GM23248 (cell line): Measurements from ENCODE around the gene TNS3. TPM values are rescaled to one million over a fixed set of nuclear protein-coding genes. Genes with fewer than 3 reads are reported as not detected.

Experiments
- DNase-seq: peaks from one replicate; pipeline ENCODE4 v3.0.0-alpha.2; 2015
- H2AFZ ChIP-seq: fragments of 200-600 bp; sonication (generic); 2 replicates; pipeline ENCODE4 v1.6.1; 2016; ENCODE audit warnings: antibody characterized with exemption
- H3F3A ChIP-seq: fragments of 200-600 bp; sonication (generic); 2 replicates; pipeline ENCODE4 v1.6.1; 2016; ENCODE audit warnings: mild to moderate bottlenecking, antibody characterized with exemption, mixed run types; ENCODE audit not compliant: insufficient read depth
- H3K27ac ChIP-seq: fragments of 200-600 bp; sonication (generic); 2 replicates; pipeline ENCODE4 v1.5.1; 2016; ENCODE audit warnings: mild to moderate bottlenecking
- H3K27me3 ChIP-seq: fragments of 200-600 bp; sonication (generic); replicated peaks from 2 replicates; pipeline ENCODE4 v1.6.1; 2016; ENCODE audit warnings: mild to moderate bottlenecking; ENCODE audit not compliant: insufficient read depth
- H3K36me3 ChIP-seq: fragments of 200-600 bp; sonication (generic); 2 replicates; pipeline ENCODE4 v1.6.1; 2016; ENCODE audit warnings: low read depth, mild to moderate bottlenecking
- H3K4me1 ChIP-seq: fragments of 200-600 bp; sonication (generic); 2 replicates; pipeline ENCODE4 v1.6.1; 2016; ENCODE audit warnings: mild to moderate bottlenecking; ENCODE audit not compliant: insufficient read depth
- H3K4me2 ChIP-seq: fragments of 200-600 bp; sonication (generic); one replicate; pipeline ENCODE4 v1.6.1; 2016; ENCODE audit warnings: mild to moderate bottlenecking; ENCODE audit not compliant: unreplicated experiment
- H3K4me3 ChIP-seq: fragments of 200-600 bp; sonication (generic); 2 replicates; pipeline ENCODE4 v1.5.1; 2016; ENCODE audit warnings: mild to moderate bottlenecking
- H3K79me2 ChIP-seq: fragments of 200-600 bp; sonication (generic); 2 replicates; pipeline ENCODE4 v1.6.1; 2016; ENCODE audit warnings: mild to moderate bottlenecking; ENCODE audit not compliant: insufficient read depth
- H3K9ac ChIP-seq: fragments of 200-600 bp; sonication (generic); 2 replicates; pipeline ENCODE4 v1.6.1; 2016; ENCODE audit warnings: mild to moderate bottlenecking
- H3K9me2 ChIP-seq: fragments of 200-600 bp; sonication (generic); 2 replicates; pipeline ENCODE4 v1.6.1; 2016; ENCODE audit warnings: mixed run types, mild to moderate bottlenecking, moderate library complexity; ENCODE audit not compliant: insufficient read depth
- H3K9me3 ChIP-seq: fragments of 200-600 bp; sonication (generic); one replicate; pipeline ENCODE4 v1.6.1; 2017; ENCODE audit warnings: low read depth
- H4K20me1 ChIP-seq: fragments of 200-600 bp; sonication (generic); 2 replicates; pipeline ENCODE4 v1.6.0; 2016; ENCODE audit not compliant: insufficient read depth
- EZH2 ChIP-seq: fragments of 200-600 bp; sonication (generic); IDR thresholded peaks from 2 replicates; pipeline ENCODE4 v1.6.1; 2018; ENCODE audit warnings: antibody characterized with exemption, mild to moderate bottlenecking; ENCODE audit not compliant: insufficient read depth, poor library complexity, severe bottlenecking
- EZH2phosphoT487 ChIP-seq: fragments of 200-600 bp; sonication (generic); IDR thresholded peaks from 2 replicates; pipeline ENCODE4 v1.6.1; 2018; ENCODE audit warnings: antibody characterized with exemption, moderate library complexity, mild to moderate bottlenecking, low read depth; ENCODE audit not compliant: insufficient read depth
- WGBS, 2 experiments: methylation state at CpG; one replicate each; pipeline ENCODE4 v1.1.6; 2015 to 2017; ENCODE audit warnings: low lambda C conversion rate in 2 of 2, low coverage in 1 of 2; ENCODE audit errors: missing lambda C conversion rate in 2 of 2; 5-methylcytosine and 5-hydroxymethylcytosine counted together
- in situ Hi-C: fragments of 300-500 bp; cut with MboI; formaldehyde crosslinking; loops from 2 replicates; pipeline ENCODE4 v1.15.0; 2020
- polyA plus RNA-seq: library from polyadenylated mRNA; unstranded; fragments of >200 nt; fragmentation: Nextera tagmentation; extraction: Ambion mirVana; gene quantifications from 2 replicates; pipeline ENCODE4 v1.2.1, GENCODE V29; 2016
- total RNA-seq: library from RNA; depleted of rRNA; stranded (reverse); fragments of >200 nt; shearing (Covaris generic); gene quantifications from 2 replicates; pipeline ENCODE4 v1.2.3, GENCODE V29; 2014

TNS3 gene
- total and polyA plus RNA-seq, 2 experiments from 2014 or later: 18.6 to 47.0 TPM

- Histone ChIP-seq H4K20me1 (no peaks in the 10 kb centered on the region), H3K9ac (no peak overlapping the region), H3K27me3 (no peaks in the 10 kb centered on the region), H3K27ac (no peak overlapping the region), H3K4me2 (no peak overlapping the region), H2AFZ (no peak overlapping the region), H3K36me3 (no peaks in the 10 kb centered on the region), H3K4me3 (no peak overlapping the region), H3K4me1 (no peaks in the 10 kb centered on the region), H3F3A (no peaks in the 10 kb centered on the region; the same call in 1 of the 2 replicates), H3K9me3 (no peaks in the 10 kb centered on the region), H3K79me2 (peaks cover 26% of the 10 kb centered on the region), H3K9me2 (no peaks in the 10 kb centered on the region)
- WGBS, 2 experiments: 97 to 99% methylated on average over 4 of the region's 4 CpGs
- no peak for TF ChIP-seq EZH2phosphoT487
- TF ChIP-seq EZH2: no peak
- in situ Hi-C loops: no loop called here
- no peak for DNase-seq
Measured at GRCh38 chr7:47466832-47467231, 115.1 kb downstream of the TNS3 start.

DNA sequence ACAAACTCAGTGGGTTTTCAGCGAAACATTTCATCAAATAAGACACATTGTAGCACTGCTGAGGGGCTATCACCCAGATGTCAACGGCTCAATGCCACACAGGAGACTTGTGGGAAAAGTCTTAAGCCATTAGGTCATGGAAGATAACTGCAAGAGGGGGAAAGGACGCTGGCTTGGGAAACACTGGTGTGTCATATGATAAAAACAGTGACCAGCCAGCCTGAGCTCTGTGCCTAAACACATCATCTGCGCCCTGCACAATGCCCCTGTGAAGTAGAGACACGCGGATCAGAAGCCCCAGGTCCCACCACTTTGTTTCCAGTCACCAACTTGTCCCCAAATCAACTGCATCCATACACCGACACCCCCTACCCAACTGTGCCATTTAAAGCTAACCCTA lies 116.7 kb downstream of the TNS3 start:
- Histone ChIP-seq H3K9me2 (no peaks in the 10 kb centered on the region), H3K9me3 (no peaks in the 10 kb centered on the region), H4K20me1 (no peaks in the 10 kb centered on the region), H3K9ac (no peak overlapping the region), H3K4me3 (no peak overlapping the region), H3K79me2 (peaks cover 26% of the 10 kb centered on the region), H3K36me3 (no peaks in the 10 kb centered on the region), H3K4me1 (peaks cover 7% of the 10 kb centered on the region), H3K4me2 (no peak overlapping the region), H3K27ac (no peak overlapping the region), H2AFZ (no peak overlapping the region), H3F3A (peaks cover 4% of the 10 kb centered on the region; the same call in 1 of the 2 replicates), H3K27me3 (no peaks in the 10 kb centered on the region)
- 85 to 87% methylated on average over 7 of the region's 7 CpGs for WGBS, 2 experiments
- no peak for TF ChIP-seq EZH2
- no peak for TF ChIP-seq EZH2phosphoT487
- in situ Hi-C loops: no loop called here
- DNase-seq: no peak

- H3K79me2 ChIP-seq: peaks cover 30% of the 10 kb centered on the region
- WGBS, 2 experiments: 94 to 97% methylated on average over 9 of the region's 9 CpGs
- no peak overlapping the region for H3K27ac ChIP-seq
- H3K4me1 ChIP-seq: peaks cover 7% of the 10 kb centered on the region
- no peak overlapping the region for H3K9ac ChIP-seq
- H3K4me2 ChIP-seq: no peak overlapping the region
- no peaks in the 10 kb centered on the region for H3K27me3 ChIP-seq
- H3K4me3 ChIP-seq: no peak overlapping the region
- H3K9me2 ChIP-seq: no peaks in the 10 kb centered on the region
- TF ChIP-seq EZH2 (no peak), EZH2phosphoT487 (no peak)
- no peaks in the 10 kb centered on the region for H3K36me3 ChIP-seq
- in situ Hi-C loops: no loop called here
- H3K9me3 ChIP-seq: no peaks in the 10 kb centered on the region
- peaks cover 4% of the 10 kb centered on the region; the same call in 1 of the 2 replicates for H3F3A ChIP-seq
- DNase-seq: no peak
- H4K20me1 ChIP-seq: no peaks in the 10 kb centered on the region
- no peak overlapping the region for H2AFZ ChIP-seq
Measured at GRCh38 chr7:47464266-47464665, 117.6 kb downstream of the TNS3 start.

DNA sequence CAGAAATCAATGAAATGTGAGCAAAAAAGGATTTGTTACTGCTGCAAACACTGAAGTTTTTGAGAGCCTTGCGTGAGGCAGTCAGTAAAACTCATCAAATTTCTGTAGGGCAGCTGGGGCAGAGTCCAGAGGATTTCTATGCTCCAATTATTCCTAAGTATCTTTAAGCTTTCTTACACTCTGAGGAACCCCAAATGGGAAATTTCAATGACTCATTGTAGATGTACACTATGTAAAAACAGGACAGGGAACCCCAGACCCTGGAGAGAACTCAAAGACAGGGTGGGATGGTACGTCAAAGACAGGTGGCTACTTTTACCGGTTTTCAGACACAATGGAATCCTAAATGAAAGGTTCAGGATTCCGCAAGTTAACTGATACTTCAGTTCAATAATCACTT lies 120.2 kb downstream of the TNS3 start:
- Histone ChIP-seq H3K36me3 (no peaks in the 10 kb centered on the region), H4K20me1 (no peaks in the 10 kb centered on the region), H3K9me3 (no peaks in the 10 kb centered on the region), H3K4me2 (no peak overlapping the region), H3K27ac (no peak overlapping the region), H3F3A (peaks cover 19% of the 10 kb centered on the region), H3K79me2 (peaks cover 21% of the 10 kb centered on the region), H3K9me2 (no peaks in the 10 kb centered on the region), H3K4me3 (no peak overlapping the region), H3K27me3 (no peaks in the 10 kb centered on the region), H3K4me1 (peaks cover 21% of the 10 kb centered on the region), H2AFZ (no peak overlapping the region), H3K9ac (no peak overlapping the region)
- no peak for TF ChIP-seq EZH2phosphoT487
- no peak for TF ChIP-seq EZH2
- 97 to 98% methylated on average over 4 of the region's 4 CpGs for WGBS, 2 experiments
- in situ Hi-C loops: no loop called here
- DNase-seq: no peak

DNA sequence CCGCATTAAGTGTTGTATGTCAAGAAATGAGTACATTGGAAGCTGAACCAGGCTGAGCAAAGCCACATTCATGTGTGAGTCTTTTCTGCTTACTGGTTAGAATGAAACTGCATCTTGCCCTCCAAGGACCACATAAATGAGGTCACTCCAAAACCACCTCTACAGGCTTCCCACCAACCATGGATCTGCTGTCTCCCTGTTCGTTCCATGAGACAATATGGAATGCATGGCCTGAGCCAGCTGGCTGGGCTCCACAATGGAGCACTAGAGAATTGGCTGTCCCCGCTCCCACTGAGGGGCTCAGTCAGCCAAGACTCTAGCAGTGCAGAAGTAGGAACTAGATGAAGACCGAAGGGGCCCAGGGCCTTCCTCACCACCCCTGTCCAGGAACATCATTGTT lies 120.8 kb downstream of the TNS3 start:
- no peak overlapping the region for H3K4me3 ChIP-seq
- no peak overlapping the region for H3K9ac ChIP-seq
- WGBS, 2 experiments: 48 to 56% methylated on average over 4 of the region's 4 CpGs
- H3K9me2 ChIP-seq: no peaks in the 10 kb centered on the region
- H3K4me1 ChIP-seq: peaks cover 21% of the 10 kb centered on the region
- no peak overlapping the region for H2AFZ ChIP-seq
- no peak overlapping the region for H3K4me2 ChIP-seq
- in situ Hi-C loops: no loop called here
- peaks cover 16% of the 10 kb centered on the region; the same call in 1 of the 2 replicates for H3K79me2 ChIP-seq
- no peak overlapping the region for H3K27ac ChIP-seq
- no peaks in the 10 kb centered on the region for H3K27me3 ChIP-seq
- peaks cover 19% of the 10 kb centered on the region for H3F3A ChIP-seq
- H3K36me3 ChIP-seq: no peaks in the 10 kb centered on the region
- no peaks in the 10 kb centered on the region for H4K20me1 ChIP-seq
- TF ChIP-seq EZH2phosphoT487: no peak
- no peak for TF ChIP-seq EZH2
- peak; percentile 62 for DNase-seq
- no peaks in the 10 kb centered on the region for H3K9me3 ChIP-seq
